HG03060 (cell line): ENCODE data around the gene LPP.

Source experiments
- ATAC-seq: cut with Tn5 transposase; IDR thresholded peaks from one replicate; pipeline ENCODE4 v1.9.1; 2021; ENCODE audit warnings: low read depth, moderate number of reproducible peaks; ENCODE audit not compliant: unreplicated experiment

The LPP gene

DNA sequence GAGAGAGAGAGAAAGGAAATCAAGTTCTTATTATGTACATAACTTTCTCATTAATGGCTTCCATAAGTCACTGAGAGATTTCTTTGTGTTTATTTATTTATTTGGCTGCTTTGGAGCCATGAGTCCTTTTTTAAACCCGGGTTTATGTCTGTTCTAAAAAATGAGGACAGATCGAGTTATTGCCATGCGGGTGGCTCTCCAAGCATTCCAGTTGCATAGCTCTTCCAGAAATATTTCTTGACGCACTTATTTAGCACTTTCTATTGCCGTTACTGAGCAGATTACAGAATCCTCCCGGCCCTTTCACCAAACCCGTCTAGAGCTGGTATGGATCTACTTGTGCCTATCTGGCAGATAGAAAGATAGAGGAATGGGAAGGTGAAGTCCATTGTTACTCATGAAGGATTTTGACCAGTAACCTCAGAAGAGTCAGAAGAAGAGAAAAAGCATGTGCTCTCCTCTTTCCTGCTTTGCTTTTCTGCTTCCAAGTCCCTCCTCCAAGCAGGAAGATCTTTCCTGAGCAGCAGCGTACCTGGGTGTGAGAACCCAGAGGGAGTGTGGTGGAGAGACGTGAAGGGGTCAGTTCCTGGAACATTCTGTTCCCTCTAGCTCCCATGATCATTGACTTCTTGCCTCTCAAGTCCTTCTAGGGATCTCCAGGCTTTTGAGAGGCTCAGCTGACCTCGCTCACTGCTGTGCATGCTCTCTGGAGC, 112.8 kb downstream of the LPP start:
- ATAC-seq: no peak

DNA sequence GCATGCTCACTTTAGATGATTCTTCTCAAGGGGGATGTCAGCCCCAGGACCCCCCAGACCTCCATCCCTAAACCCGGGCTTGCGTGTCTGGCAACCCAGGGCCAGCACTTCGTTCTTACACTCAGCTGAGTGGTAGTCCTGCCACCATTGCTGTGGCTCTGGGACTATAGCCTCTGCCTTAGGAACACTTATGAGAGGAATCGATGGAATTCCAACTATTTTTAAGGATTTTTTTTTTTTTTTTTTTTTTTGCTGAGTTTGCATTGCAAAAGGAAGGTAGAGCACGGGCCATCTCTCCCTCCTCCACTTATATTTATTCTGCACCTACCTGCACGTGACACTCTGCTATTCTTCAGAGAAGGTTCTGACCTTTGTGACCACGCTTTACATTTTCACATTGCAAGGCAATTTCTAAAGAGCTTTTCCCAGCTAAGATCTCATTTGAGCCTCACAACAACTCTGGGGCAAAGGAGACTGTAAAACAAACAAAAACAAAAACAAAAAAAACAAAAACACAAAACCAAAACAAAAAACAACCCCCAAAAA, 113.9 kb downstream of the LPP start:
- ATAC-seq: no peak

GRCh38 chr3:188268336-188268735, 114.4 kb downstream of the LPP start:
- ATAC-seq: no peak

- no peak for ATAC-seq
These were observed 115.1 kb downstream of the LPP start for GRCh38 chr3:188269040-188269439.

DNA sequence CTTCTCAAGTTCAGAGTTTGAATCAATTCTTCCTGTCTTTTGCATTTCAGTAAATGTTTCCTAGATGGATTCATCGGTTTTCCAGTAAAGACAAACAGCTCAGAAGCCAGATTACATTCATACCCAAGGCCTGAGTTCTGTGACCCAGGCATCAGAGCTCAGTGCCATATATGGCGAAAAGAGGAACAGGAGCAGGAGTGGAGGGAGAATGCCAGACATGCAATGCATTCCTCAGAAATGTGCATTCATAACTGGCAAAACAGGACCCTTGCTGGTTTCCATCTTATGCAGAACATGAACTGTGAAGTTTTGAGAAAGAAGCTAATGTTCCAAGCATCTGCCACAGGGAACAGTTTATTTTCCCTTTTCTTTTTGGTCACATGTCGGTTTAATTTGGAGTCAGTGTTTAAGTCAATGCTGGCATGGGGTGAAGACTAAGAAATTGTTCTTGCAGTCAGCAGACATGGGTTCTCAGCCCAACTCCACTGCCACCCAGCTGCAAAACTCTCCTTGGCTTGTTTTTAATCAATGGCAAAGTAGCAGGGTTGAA, 116.5 kb downstream of the LPP start:
- no peak for ATAC-seq

- no peak for ATAC-seq
These were observed 117.4 kb downstream of the LPP start for GRCh38 chr3:188271226-188271914.

GRCh38 chr3:188272481-188273372, 118.8 kb downstream of the LPP start:
- ATAC-seq: no peak

DNA sequence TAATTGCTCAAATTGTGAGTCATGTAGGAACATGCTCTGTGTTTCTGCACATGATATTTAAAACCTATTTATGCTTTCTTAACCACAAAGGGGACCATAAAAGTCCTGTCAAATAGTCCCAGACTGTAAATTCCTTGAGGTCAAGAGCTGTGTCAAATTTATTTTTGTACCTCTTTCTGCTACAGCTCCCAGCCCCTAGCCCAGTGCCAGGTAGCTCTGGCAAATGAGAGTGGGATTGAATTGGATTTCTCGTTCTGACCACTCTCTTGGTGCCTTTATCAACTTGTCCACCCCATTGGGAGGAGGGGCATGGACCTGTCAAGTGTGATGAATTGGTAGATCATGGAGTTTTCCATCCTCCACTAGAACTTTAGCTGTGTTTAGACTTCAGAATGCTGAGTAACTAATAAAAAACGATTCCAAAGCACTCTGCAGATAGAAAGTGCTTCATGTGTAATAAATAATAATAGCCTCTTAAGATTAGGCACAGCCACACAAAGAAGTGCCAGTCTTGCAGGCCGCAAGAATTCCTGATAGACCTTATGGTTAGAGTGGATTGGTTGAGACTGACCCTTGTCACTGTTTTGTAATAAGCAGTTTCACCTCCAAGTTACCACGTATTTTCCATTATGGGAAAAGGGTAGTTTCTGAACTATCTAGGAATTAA, 120.4 kb downstream of the LPP start:
- no peak for ATAC-seq

DNA sequence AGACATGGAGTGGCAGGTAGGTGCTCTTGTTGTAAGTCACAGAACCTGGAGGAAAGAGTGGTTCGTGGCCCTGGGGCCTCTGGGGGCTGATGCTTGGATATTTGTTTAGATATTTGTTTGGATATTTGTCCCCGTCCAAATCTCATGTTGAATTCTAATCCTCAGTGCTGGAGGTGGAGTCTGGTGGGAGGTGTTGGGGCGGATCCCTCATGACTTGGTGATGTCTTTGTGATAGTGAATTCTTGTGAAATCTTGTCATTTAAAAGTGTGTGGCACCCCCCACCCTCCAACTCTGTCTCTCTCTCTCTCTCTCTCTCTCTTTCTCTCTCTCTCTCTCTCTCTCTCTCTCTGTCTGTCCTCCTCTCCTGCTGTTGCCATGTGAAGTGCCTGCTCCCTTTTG, 122.4 kb downstream of the LPP start:
- ATAC-seq: no peak

- no peak for ATAC-seq
These were observed 124.9 kb downstream of the LPP start for GRCh38 chr3:188278717-188279324.

DNA sequence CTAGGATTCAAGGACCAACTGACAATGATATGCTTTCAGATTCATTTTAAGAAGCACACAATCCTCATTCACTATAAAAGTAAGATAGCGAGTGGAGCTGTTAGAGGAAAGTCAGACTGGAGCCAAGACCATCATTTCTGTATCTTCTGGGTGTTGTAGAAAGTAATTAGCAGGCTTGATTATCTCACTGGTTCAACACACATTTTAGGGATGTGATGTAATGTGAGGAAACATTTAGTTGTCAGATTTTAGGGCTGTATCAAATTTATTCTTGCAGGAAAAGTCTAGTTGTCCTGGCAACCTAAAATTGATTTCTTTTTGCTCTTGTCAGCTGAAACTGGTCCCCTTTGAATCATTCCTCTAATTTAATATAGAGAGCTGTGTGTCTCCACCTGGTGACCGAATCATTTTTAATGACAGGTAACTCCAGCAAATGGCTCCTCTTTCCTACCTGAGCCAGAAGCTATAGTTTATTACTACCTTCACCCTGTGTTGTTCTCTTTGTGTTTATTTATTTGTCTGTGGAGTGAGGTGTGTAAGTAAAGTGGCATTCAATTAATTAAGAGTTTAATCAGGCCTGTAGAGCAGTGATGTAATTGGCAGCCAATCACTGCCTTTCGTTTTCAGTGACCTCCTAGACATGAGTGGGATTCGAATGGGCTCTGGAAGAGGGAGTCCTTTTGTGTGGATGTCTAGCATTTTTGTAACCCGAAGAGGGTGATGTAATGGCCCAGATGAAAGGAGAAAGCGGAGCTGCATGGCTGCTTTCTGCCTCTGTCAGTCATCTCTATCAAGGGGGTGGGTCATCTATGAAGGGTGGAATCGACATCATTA, 125.8 kb downstream of the LPP start:
- ATAC-seq: no peak

DNA sequence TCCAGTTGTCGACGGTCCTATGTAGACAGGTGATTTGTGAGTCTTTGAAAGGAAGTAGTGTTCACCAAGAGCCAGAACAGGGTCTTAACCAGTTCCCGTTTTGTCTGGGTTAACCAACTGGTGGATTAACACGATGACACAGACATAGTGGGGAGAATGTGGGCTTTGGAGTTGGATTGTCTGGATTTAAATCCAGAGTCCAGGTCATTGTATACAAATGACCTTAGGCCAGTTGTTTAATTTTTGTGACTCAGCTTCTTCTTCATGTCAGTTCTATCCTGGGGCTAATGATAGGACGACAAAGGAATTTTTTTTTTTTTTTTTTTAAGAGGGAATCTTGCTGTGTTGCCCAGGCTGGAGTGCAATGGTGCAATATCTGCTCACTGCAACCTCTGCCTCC, 126.7 kb downstream of the LPP start:
- ATAC-seq: no peak

GRCh38 chr3:188282871-188283270, 128.9 kb downstream of the LPP start:
- no peak for ATAC-seq

DNA sequence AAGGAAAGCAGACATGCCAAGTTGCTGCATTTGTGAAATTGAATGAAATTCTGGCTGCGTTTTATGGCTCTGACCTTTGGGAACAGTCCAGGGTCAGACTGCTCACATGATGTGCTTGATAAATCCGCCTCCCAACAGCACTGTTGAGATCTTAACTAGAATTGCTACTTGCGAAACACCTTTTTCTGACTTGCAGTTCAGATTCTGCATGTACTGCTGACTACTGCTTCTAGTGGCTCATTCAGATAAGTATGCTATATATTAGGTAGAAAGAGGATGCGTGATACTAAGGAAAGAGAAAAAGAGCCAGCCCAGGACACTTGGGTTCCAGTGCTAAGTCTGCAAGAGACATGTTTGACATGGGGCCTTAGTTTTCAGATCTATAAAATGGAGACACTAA, 129.4 kb downstream of the LPP start:
- no peak for ATAC-seq

- no peak for ATAC-seq
These were observed 130.7 kb downstream of the LPP start for GRCh38 chr3:188284455-188285212.

DNA sequence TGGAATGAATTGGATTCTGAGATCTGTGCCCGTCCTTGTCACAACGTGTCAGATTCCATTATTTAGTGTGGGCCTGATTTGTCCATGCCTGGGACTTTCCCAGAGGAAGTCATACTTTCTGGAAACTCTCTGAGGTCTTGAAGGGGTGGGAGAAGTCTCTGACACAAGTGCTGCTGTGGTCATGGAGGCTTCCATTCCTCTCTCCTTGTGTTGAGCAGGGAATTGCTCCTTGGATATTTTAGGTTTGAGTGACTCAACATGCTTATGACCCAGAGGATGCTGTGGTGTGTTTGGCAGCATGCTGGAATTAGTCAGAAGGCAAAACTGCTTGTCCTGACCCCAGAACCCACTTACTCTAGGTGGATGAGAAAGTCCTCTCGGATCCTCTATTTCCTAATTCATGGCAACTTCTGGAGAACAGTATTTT, 132.1 kb downstream of the LPP start:
- no peak for ATAC-seq

DNA sequence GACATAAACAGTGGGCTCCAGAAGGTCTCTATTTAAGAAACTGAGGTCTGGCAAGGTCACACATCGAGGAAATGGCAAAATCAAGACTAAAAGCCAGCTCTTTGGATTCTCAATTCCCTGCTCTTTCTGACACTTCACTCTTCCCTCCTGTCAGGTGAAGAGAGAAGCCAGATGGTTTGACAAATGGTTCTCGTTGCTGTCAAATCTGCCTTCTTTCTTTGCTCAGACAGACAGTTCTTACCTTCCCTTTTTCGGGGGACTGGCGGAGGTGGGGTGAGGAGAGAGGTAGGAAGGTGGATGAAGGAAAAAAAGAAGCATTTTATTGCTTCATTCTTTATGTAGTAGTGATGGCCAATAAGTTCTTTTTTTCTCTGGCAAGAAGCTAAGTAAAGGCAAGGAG, 133.4 kb downstream of the LPP start:
- ATAC-seq: no peak
